HFF-Myc (cell line): ENCODE data around the gene WNT1.
A peak's percentile ranks its signal among the peaks of the same experiment; 100 is the strongest.

ENCODE experiments used
- DNase-seq: peaks from one replicate; pipeline ENCODE4 v3.0.0-alpha.2; 2011; ENCODE audit warnings: low read depth; ENCODE audit errors: extremely low read depth
- H3K4me3 ChIP-seq: replicated peaks from 2 replicates; pipeline ENCODE4 v1.5.1; 2011; ENCODE audit warnings: low read depth, mild to moderate bottlenecking, control low read depth, low read length
- CTCF ChIP-seq: IDR thresholded peaks from 2 replicates; pipeline ENCODE4 v1.5.1; 2012; ENCODE audit warnings: mild to moderate bottlenecking, low read depth, low read length, control low read depth; ENCODE audit errors: missing control alignments

The WNT1 gene

GRCh38 chr12:48986720-48987291, 8.7 kb downstream of the WNT1 start:
- no peak for DNase-seq
- no peak for TF ChIP-seq CTCF
- H3K4me3 ChIP-seq, result no peak overlapping the region

GRCh38 chr12:48988030-48988649, 10.0 kb downstream of the WNT1 start:
- DNase-seq, result no peak
- H3K4me3 ChIP-seq, result no peak overlapping the region
- peak; percentile 95 for TF ChIP-seq CTCF

- DNase-seq, result no peak
- no peak for TF ChIP-seq CTCF
These were observed 12.4 kb downstream of the WNT1 start for GRCh38 chr12:48990552-48990951.

GRCh38 chr12:48991247-48992050, 13.3 kb downstream of the WNT1 start:
- H3K4me3 ChIP-seq, result no peak overlapping the region
- no peak for DNase-seq
- no peak for TF ChIP-seq CTCF

More at GRCh38 chr12:48990552-48990951, 12.4 kb downstream of the WNT1 start:
- no peak overlapping the region for H3K4me3 ChIP-seq

- DNase-seq, result no peak
- no peak overlapping the region for H3K4me3 ChIP-seq
- no peak for TF ChIP-seq CTCF
These were observed 15.7 kb downstream of the WNT1 start for GRCh38 chr12:48993787-48994186.

- no peak for TF ChIP-seq CTCF
- no peak overlapping the region for H3K4me3 ChIP-seq
- DNase-seq, result no peak
These were observed 16.3 kb downstream of the WNT1 start for GRCh38 chr12:48994224-48995085.
